WTC11 (cell line): Measurements from ENCODE around the gene PLPP1.

ENCODE experiments used
- HMGA2 ChIP-seq: fragments of 250-450 bp; sonication (Bioruptor Pico); IDR thresholded peaks from 2 replicates; pipeline ENCODE4 v1.4.0; 2021; ENCODE audit warnings: mild to moderate bottlenecking, moderate library complexity
- JUN ChIP-seq: sonication (generic); formaldehyde crosslinking; IDR thresholded peaks from 2 replicates; pipeline ENCODE4 v1.8.0; 2023; ENCODE audit warnings: mild to moderate bottlenecking, missing genetic modification reagents
- NR3C1 ChIP-seq: sonication (generic); formaldehyde crosslinking; conservative IDR thresholded peaks from 2 replicates; pipeline ENCODE4 v1.8.1; 2023; ENCODE audit warnings: low read depth, mild to moderate bottlenecking, missing genetic modification reagents
- TEAD1 ChIP-seq: sonication (generic); formaldehyde crosslinking; IDR thresholded peaks from 2 replicates; pipeline ENCODE4 v1.8.0; 2022; ENCODE audit warnings: mild to moderate bottlenecking, missing genetic modification reagents
- TF ChIP-seq, protein P1 (sequence below): fragments of 200-600 bp; IDR thresholded peaks from 2 replicates; pipeline ENCODE4 v1.8.0; 2022; ENCODE audit warnings: antibody characterized with exemption
- TF ChIP-seq, protein P2 (sequence below): sonication (generic); formaldehyde crosslinking; conservative IDR thresholded peaks from 2 replicates; pipeline ENCODE4 v1.8.1; 2022; ENCODE audit warnings: mild to moderate bottlenecking, missing genetic modification reagents
- TF ChIP-seq, protein P3 (sequence below): sonication (generic); formaldehyde crosslinking; IDR thresholded peaks from 2 replicates; pipeline ENCODE4 v1.8.0; 2022; ENCODE audit warnings: mild to moderate bottlenecking, missing genetic modification reagents
- TF ChIP-seq, protein P4 (sequence below): sonication (generic); formaldehyde crosslinking; IDR thresholded peaks from 2 replicates; pipeline ENCODE4 v1.8.1; 2023; ENCODE audit warnings: mild to moderate bottlenecking, missing genetic modification reagents
- TF ChIP-seq, protein P5 (sequence below): fragments of 250-450 bp; sonication (Bioruptor Pico); IDR thresholded peaks from 2 replicates; pipeline ENCODE4 v1.9.0; 2021; ENCODE audit warnings: mild to moderate bottlenecking, borderline replicate concordance

DNA sequence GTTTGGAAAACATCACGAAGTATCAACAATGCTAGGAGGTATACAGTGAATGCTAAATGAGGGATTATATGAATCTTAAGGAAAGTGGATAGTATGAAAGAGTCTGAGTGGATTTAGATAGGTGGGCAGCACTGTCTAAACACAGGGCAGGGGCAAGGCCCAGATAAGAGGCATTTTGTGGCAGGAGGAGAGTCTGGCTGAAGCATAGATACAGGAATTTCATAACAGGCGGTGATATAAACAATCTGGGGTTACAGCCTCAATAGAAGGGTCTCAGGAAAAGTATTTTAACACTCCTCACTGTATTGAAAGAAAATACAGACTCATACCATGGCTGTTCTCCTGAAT lies 96.9 kb downstream of the PLPP1 start:
- TF ChIP-seq, protein P1, sequence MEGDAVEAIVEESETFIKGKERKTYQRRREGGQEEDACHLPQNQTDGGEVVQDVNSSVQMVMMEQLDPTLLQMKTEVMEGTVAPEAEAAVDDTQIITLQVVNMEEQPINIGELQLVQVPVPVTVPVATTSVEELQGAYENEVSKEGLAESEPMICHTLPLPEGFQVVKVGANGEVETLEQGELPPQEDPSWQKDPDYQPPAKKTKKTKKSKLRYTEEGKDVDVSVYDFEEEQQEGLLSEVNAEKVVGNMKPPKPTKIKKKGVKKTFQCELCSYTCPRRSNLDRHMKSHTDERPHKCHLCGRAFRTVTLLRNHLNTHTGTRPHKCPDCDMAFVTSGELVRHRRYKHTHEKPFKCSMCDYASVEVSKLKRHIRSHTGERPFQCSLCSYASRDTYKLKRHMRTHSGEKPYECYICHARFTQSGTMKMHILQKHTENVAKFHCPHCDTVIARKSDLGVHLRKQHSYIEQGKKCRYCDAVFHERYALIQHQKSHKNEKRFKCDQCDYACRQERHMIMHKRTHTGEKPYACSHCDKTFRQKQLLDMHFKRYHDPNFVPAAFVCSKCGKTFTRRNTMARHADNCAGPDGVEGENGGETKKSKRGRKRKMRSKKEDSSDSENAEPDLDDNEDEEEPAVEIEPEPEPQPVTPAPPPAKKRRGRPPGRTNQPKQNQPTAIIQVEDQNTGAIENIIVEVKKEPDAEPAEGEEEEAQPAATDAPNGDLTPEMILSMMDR = no peak
- no peak for TF ChIP-seq HMGA2 (CRISPR knock-in tag)
- no peak for TF ChIP-seq JUN (CRISPR knock-in tag)
- TF ChIP-seq, protein P2, sequence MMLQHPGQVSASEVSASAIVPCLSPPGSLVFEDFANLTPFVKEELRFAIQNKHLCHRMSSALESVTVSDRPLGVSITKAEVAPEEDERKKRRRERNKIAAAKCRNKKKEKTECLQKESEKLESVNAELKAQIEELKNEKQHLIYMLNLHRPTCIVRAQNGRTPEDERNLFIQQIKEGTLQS (CRISPR knock-in tag) = no peak
- TF ChIP-seq, protein P3, sequence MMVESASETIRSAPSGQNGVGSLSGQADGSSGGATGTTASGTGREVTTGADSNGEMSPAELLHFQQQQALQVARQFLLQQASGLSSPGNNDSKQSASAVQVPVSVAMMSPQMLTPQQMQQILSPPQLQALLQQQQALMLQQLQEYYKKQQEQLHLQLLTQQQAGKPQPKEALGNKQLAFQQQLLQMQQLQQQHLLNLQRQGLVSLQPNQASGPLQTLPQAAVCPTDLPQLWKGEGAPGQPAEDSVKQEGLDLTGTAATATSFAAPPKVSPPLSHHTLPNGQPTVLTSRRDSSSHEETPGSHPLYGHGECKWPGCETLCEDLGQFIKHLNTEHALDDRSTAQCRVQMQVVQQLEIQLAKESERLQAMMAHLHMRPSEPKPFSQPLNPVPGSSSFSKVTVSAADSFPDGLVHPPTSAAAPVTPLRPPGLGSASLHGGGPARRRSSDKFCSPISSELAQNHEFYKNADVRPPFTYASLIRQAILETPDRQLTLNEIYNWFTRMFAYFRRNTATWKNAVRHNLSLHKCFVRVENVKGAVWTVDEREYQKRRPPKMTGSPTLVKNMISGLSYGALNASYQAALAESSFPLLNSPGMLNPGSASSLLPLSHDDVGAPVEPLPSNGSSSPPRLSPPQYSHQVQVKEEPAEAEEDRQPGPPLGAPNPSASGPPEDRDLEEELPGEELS (CRISPR knock-in tag) = no peak
- no peak for TF ChIP-seq NR3C1 (CRISPR knock-in tag)
- TF ChIP-seq, protein P4, sequence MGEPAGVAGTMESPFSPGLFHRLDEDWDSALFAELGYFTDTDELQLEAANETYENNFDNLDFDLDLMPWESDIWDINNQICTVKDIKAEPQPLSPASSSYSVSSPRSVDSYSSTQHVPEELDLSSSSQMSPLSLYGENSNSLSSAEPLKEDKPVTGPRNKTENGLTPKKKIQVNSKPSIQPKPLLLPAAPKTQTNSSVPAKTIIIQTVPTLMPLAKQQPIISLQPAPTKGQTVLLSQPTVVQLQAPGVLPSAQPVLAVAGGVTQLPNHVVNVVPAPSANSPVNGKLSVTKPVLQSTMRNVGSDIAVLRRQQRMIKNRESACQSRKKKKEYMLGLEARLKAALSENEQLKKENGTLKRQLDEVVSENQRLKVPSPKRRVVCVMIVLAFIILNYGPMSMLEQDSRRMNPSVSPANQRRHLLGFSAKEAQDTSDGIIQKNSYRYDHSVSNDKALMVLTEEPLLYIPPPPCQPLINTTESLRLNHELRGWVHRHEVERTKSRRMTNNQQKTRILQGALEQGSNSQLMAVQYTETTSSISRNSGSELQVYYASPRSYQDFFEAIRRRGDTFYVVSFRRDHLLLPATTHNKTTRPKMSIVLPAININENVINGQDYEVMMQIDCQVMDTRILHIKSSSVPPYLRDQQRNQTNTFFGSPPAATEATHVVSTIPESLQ (CRISPR knock-in tag) = no peak
- TF ChIP-seq, protein P5, sequence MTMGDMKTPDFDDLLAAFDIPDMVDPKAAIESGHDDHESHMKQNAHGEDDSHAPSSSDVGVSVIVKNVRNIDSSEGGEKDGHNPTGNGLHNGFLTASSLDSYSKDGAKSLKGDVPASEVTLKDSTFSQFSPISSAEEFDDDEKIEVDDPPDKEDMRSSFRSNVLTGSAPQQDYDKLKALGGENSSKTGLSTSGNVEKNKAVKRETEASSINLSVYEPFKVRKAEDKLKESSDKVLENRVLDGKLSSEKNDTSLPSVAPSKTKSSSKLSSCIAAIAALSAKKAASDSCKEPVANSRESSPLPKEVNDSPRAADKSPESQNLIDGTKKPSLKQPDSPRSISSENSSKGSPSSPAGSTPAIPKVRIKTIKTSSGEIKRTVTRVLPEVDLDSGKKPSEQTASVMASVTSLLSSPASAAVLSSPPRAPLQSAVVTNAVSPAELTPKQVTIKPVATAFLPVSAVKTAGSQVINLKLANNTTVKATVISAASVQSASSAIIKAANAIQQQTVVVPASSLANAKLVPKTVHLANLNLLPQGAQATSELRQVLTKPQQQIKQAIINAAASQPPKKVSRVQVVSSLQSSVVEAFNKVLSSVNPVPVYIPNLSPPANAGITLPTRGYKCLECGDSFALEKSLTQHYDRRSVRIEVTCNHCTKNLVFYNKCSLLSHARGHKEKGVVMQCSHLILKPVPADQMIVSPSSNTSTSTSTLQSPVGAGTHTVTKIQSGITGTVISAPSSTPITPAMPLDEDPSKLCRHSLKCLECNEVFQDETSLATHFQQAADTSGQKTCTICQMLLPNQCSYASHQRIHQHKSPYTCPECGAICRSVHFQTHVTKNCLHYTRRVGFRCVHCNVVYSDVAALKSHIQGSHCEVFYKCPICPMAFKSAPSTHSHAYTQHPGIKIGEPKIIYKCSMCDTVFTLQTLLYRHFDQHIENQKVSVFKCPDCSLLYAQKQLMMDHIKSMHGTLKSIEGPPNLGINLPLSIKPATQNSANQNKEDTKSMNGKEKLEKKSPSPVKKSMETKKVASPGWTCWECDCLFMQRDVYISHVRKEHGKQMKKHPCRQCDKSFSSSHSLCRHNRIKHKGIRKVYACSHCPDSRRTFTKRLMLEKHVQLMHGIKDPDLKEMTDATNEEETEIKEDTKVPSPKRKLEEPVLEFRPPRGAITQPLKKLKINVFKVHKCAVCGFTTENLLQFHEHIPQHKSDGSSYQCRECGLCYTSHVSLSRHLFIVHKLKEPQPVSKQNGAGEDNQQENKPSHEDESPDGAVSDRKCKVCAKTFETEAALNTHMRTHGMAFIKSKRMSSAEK (CRISPR knock-in tag) = no peak
- no peak for TF ChIP-seq TEAD1 (CRISPR knock-in tag)
